AG20443 (cell line): ENCODE results near the gene FFAR3.
"Not testable (repeated sequence)": the region's sequence is repeated elsewhere in the genome, so short reads cannot be mapped to it uniquely, and the experiment has no call there.

ENCODE experiments used
- DNase-seq: peaks from one replicate; pipeline ENCODE4 v3.0.0; 2012; ENCODE audit warnings: low spot score, mixed read lengths

FFAR3 gene

GRCh38 chr19:35351411-35352176, 6.7 kb upstream of the FFAR3 start:
- no peak for DNase-seq

GRCh38 chr19:35352177-35352447, 6.1 kb upstream of the FFAR3 start:
- no peak for DNase-seq

GRCh38 chr19:35352448-35353304, 5.6 kb upstream of the FFAR3 start:
- peak; percentile 90 for DNase-seq

- DNase-seq, result no peak
Measured at GRCh38 chr19:35353635-35354034, 4.6 kb upstream of the FFAR3 start.

GRCh38 chr19:35354898-35355297, 3.4 kb upstream of the FFAR3 start:
- DNase-seq, result no peak

GRCh38 chr19:35355791-35356460, 2.3 kb upstream of the FFAR3 start:
- DNase-seq, result no peak

- DNase-seq, result not testable (repeated sequence)
Measured at GRCh38 chr19:35358834-35359233, 574 bp downstream of the FFAR3 start.

GRCh38 chr19:35359395-35359794, 1.1 kb downstream of the FFAR3 start:
- DNase-seq, result not testable (repeated sequence)

- not testable (repeated sequence) for DNase-seq
Measured at GRCh38 chr19:35360081-35360480, 1.8 kb downstream of the FFAR3 start.

- DNase-seq, result no peak
Measured at GRCh38 chr19:35360880-35361420, 2.7 kb downstream of the FFAR3 start.

- peak; percentile 1 for DNase-seq
Measured at GRCh38 chr19:35362261-35363000, 4.2 kb downstream of the FFAR3 start.

GRCh38 chr19:35363001-35363590, 4.8 kb downstream of the FFAR3 start:
- peak; percentile 0 for DNase-seq

GRCh38 chr19:35363711-35364425, 5.6 kb downstream of the FFAR3 start:
- DNase-seq, result no peak

GRCh38 chr19:35365303-35365702, 7.0 kb downstream of the FFAR3 start:
- no peak for DNase-seq

GRCh38 chr19:35368378-35368777, 10.1 kb downstream of the FFAR3 start:
- no peak for DNase-seq

GRCh38 chr19:35369522-35369921, 11.3 kb downstream of the FFAR3 start:
- no peak for DNase-seq

- DNase-seq, result no peak
Measured at GRCh38 chr19:35370722-35371121, 12.5 kb downstream of the FFAR3 start, which contains the start of gene GPR42. Gene GPR42, plus strand, starts transcription at chr19:35371068. Its CDS starts 292 bp downstream, at chr19:35371360.

- DNase-seq, result no peak
Measured at GRCh38 chr19:35373492-35373891, 15.2 kb downstream of the FFAR3 start.

- not testable (repeated sequence) for DNase-seq
Measured at GRCh38 chr19:35374031-35374430, 15.8 kb downstream of the FFAR3 start.

GRCh38 chr19:35375505-35376307, 17.4 kb downstream of the FFAR3 start:
- no peak for DNase-seq
